Chondrocyte (in vitro differentiated cells): ENCODE results near the gene DRAXIN. TPM values are rescaled to one million over a fixed set of nuclear protein-coding genes. Genes with fewer than 3 reads are reported as not detected.

ENCODE experiments used
- DNase-seq: peaks from one replicate; pipeline ENCODE4 v3.0.0; 2021; ENCODE audit warnings: mixed read lengths, low spot score
- H3K27ac Mint-ChIP-seq: one replicate; pipeline ENCODE4 v1.8.0; 2021; ENCODE audit warnings: mild to moderate bottlenecking, moderate library complexity, mixed read lengths; ENCODE audit not compliant: unreplicated experiment
- H3K27me3 Mint-ChIP-seq: 2 replicates; pipeline ENCODE4 v1.8.0; 2021; ENCODE audit warnings: low read depth, mixed read lengths
- H3K36me3 Mint-ChIP-seq: 2 replicates; pipeline ENCODE4 v1.8.0; 2021; ENCODE audit warnings: low read depth, mixed read lengths
- H3K4me1 Mint-ChIP-seq: 2 replicates; pipeline ENCODE4 v1.8.0; 2021; ENCODE audit warnings: low read depth, mild to moderate bottlenecking, mixed read lengths
- H3K4me3 Mint-ChIP-seq: one replicate; pipeline ENCODE4 v1.8.0; 2021; ENCODE audit warnings: mild to moderate bottlenecking, moderate library complexity, mixed read lengths; ENCODE audit not compliant: unreplicated experiment
- H3K9me3 Mint-ChIP-seq: 2 replicates; pipeline ENCODE4 v1.8.0; 2021; ENCODE audit warnings: low read depth, mixed read lengths
- CTCF ChIP-seq: fragments of 200-600 bp; sonication (generic); IDR thresholded peaks from 2 replicates; pipeline ENCODE4 v1.5.0; 2021; ENCODE audit warnings: antibody characterized with exemption, mild to moderate bottlenecking, moderate library complexity
- total RNA-seq: library from RNA; stranded (reverse); gene quantifications from 3 replicates; pipeline ENCODE4 v1.2.1, GENCODE V29; 2021

Gene DRAXIN
- total RNA-seq, 1 donor from 2014 or later, result 0.17 TPM

GRCh38 chr1:11761285-11761684, 69.8 kb downstream of the DRAXIN start:
- H3K4me1 Mint-ChIP-seq, result no peaks in the 10 kb centered on the region
- H3K27ac Mint-ChIP-seq, result no peak overlapping the region
- TF ChIP-seq CTCF, result no peak
- H3K9me3 Mint-ChIP-seq, result peaks cover 4% of the 10 kb centered on the region
- H3K27me3 Mint-ChIP-seq, result peaks cover 22% of the 10 kb centered on the region
- no peak overlapping the region for H3K4me3 Mint-ChIP-seq
- DNase-seq, result no peak
- H3K36me3 Mint-ChIP-seq, result peaks cover 3% of the 10 kb centered on the region

GRCh38 chr1:11761988-11762406, 70.5 kb downstream of the DRAXIN start, which contains the start of gene C1orf167:
Gene C1orf167, plus strand, starts transcription at chr1:11762193. Its CDS starts 2,208 bp downstream, at chr1:11764401.
- Mint-ChIP-seq H3K9me3 (peaks cover 3% of the 10 kb centered on the region), H3K27ac (no peak within 1 kb of the TSS), H3K4me1 (no peaks in the 10 kb centered on the region)

GRCh38 chr1:11764115-11764514, 72.6 kb downstream of the DRAXIN start:
- no peak for DNase-seq
- Mint-ChIP-seq H3K36me3 (peaks cover 1% of the 10 kb centered on the region), H3K9me3 (no peaks in the 10 kb centered on the region), H3K4me3 (no peak overlapping the region), H3K27ac (no peak overlapping the region), H3K27me3 (peaks cover 24% of the 10 kb centered on the region), H3K4me1 (no peaks in the 10 kb centered on the region)
- no peak for TF ChIP-seq CTCF

More at GRCh38 chr1:11761988-11762406, 70.5 kb downstream of the DRAXIN start, which contains the start of gene C1orf167:
- H3K36me3 Mint-ChIP-seq, result peaks cover 1% of the 10 kb centered on the region
- no peak for DNase-seq
- TF ChIP-seq CTCF, result no peak
- peaks cover 22% of the 10 kb centered on the region for H3K27me3 Mint-ChIP-seq
- no peak within 1 kb of the TSS for H3K4me3 Mint-ChIP-seq

- DNase-seq, result no peak
- H3K4me3 Mint-ChIP-seq, result no peak overlapping the region
- no peaks in the 10 kb centered on the region for H3K9me3 Mint-ChIP-seq
- peaks cover 1% of the 10 kb centered on the region for H3K36me3 Mint-ChIP-seq
- H3K27me3 Mint-ChIP-seq, result peaks cover 24% of the 10 kb centered on the region
- H3K27ac Mint-ChIP-seq, result no peak overlapping the region
- H3K4me1 Mint-ChIP-seq, result no peaks in the 10 kb centered on the region
- TF ChIP-seq CTCF, result no peak
These were observed 73.0 kb downstream of the DRAXIN start for GRCh38 chr1:11764519-11764918.

GRCh38 chr1:11765661-11766428, 74.3 kb downstream of the DRAXIN start:
- TF ChIP-seq CTCF, result no peak
- no peak overlapping the region for H3K27ac Mint-ChIP-seq
- no peaks in the 10 kb centered on the region for H3K4me1 Mint-ChIP-seq
- no peak overlapping the region for H3K4me3 Mint-ChIP-seq
- H3K27me3 Mint-ChIP-seq, result peaks cover 24% of the 10 kb centered on the region
- DNase-seq, result no peak
- no peaks in the 10 kb centered on the region for H3K9me3 Mint-ChIP-seq
- H3K36me3 Mint-ChIP-seq, result peaks cover 1% of the 10 kb centered on the region
